ENCODE measurements around the gene EEF1G. TPM values are rescaled to one million over a fixed set of nuclear protein-coding genes. Genes with fewer than 3 reads are reported as not detected.
A peak's percentile ranks its signal among the peaks of the same experiment; 100 is the strongest.

Gene EEF1G
- total RNA-seq, 1 experiment from 2014 or later: 1,119 TPM

DNA sequence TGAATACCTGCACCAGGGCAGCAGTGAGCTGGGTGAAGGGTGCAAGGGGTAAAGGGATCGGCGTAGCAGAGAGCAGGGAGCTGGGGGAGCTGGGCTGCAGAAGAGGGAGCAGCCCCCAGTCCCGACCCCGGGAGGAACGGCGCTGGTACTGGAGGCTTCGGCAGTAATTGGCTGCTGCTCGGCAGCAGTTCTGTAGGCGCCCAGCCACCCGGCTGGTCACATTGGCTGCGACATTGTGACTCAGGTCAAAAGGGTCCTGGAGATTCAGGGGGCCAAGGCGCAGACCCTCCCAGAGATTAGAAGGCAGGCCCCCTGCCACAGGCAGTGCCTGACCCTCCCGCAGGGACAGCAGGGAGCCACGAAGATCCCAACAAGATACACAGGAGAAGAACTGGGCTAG is 2.1 kb upstream of the EEF1G start:
- Histone ChIP-seq H3K27ac (ENCODE audit: low read length) (peak overlapping the region; percentile 98), H3K9me3 (ENCODE audit: control insufficient read depth, insufficient read depth, low read depth, low read length) (no peaks in the 10 kb centered on the region), H3K4me1 (ENCODE audit: control insufficient read depth, insufficient read depth, low read length) (peaks cover 38% of the 10 kb centered on the region), H3K4me3 (ENCODE audit: low read depth in 2 of 2, low read length in 2 of 2) (peak overlapping the region; percentile 81 to 100; a peak in 2 of 4 replicates), H3K27me3 (ENCODE audit: control insufficient read depth, insufficient read depth, low read length) (no peaks in the 10 kb centered on the region), H3K36me3 (ENCODE audit: control insufficient read depth, insufficient read depth, low read length) (peaks cover 27% of the 10 kb centered on the region)
- TF ChIP-seq, protein P1, sequence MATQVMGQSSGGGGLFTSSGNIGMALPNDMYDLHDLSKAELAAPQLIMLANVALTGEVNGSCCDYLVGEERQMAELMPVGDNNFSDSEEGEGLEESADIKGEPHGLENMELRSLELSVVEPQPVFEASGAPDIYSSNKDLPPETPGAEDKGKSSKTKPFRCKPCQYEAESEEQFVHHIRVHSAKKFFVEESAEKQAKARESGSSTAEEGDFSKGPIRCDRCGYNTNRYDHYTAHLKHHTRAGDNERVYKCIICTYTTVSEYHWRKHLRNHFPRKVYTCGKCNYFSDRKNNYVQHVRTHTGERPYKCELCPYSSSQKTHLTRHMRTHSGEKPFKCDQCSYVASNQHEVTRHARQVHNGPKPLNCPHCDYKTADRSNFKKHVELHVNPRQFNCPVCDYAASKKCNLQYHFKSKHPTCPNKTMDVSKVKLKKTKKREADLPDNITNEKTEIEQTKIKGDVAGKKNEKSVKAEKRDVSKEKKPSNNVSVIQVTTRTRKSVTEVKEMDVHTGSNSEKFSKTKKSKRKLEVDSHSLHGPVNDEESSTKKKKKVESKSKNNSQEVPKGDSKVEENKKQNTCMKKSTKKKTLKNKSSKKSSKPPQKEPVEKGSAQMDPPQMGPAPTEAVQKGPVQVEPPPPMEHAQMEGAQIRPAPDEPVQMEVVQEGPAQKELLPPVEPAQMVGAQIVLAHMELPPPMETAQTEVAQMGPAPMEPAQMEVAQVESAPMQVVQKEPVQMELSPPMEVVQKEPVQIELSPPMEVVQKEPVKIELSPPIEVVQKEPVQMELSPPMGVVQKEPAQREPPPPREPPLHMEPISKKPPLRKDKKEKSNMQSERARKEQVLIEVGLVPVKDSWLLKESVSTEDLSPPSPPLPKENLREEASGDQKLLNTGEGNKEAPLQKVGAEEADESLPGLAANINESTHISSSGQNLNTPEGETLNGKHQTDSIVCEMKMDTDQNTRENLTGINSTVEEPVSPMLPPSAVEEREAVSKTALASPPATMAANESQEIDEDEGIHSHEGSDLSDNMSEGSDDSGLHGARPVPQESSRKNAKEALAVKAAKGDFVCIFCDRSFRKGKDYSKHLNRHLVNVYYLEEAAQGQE (IDR thresholded peaks at IDR 0.05; ENCODE audit: insufficient read depth in 1 of 2, low read depth in 2 of 2, low read length in 1 of 2): no peak
- TF ChIP-seq, protein P2, sequence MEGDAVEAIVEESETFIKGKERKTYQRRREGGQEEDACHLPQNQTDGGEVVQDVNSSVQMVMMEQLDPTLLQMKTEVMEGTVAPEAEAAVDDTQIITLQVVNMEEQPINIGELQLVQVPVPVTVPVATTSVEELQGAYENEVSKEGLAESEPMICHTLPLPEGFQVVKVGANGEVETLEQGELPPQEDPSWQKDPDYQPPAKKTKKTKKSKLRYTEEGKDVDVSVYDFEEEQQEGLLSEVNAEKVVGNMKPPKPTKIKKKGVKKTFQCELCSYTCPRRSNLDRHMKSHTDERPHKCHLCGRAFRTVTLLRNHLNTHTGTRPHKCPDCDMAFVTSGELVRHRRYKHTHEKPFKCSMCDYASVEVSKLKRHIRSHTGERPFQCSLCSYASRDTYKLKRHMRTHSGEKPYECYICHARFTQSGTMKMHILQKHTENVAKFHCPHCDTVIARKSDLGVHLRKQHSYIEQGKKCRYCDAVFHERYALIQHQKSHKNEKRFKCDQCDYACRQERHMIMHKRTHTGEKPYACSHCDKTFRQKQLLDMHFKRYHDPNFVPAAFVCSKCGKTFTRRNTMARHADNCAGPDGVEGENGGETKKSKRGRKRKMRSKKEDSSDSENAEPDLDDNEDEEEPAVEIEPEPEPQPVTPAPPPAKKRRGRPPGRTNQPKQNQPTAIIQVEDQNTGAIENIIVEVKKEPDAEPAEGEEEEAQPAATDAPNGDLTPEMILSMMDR (IDR thresholded peaks at IDR 0.05): no peak
- TF ChIP-seq POLR2AphosphoS5 (IDR thresholded peaks at IDR 0.05; ENCODE audit: low read depth, low read length): no peak
- no peak for TF ChIP-seq SIN3A (IDR thresholded peaks at IDR 0.05; ENCODE audit: borderline replicate concordance, insufficient read depth, low read depth, low read length)
- no peak for TF ChIP-seq TCF7L2 (IDR thresholded peaks at IDR 0.05; ENCODE audit: low read depth, low read length)
- BruUV-seq (replicated peaks): no TSS peak
- intact Hi-C loops (cut with micrococcal nuclease; ENCODE audit: unreplicated experiment) (no loop called here), in situ Hi-C loops (cut with HindIII; ENCODE audit: low pct_unique_long_range_greater_than_20kb, low sequenced_read_pairs) (no loop called here)
- ChIA-PET CTCF (no interaction called here), POLR2A (no interaction called here)
- no peak for DNase-seq (ENCODE audit: low read depth, low spot score)
- ATAC-seq: no peak

DNA sequence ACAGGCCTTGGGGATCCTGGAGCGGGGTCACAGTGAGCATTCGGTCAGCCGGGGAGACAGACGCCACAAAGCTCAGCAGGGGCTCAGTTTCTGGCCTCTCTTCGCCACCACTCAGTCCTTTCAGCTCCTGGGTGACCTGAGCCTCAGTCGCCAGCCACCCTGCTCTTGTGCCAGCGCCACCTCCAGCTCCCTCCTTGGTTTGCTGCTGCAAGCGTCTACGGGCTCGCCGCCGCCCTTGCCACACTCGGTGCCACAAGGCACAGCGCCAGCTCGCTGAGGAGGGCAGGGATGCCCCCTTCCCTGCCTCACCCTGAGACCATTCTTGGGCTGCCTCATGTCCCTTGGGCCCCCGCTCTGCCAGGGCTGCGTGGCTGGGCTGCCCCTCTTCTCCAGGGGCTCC is 1.5 kb upstream of the EEF1G start:
- peaks cover 27% of the 10 kb centered on the region for H3K36me3 ChIP-seq (ENCODE audit: control insufficient read depth, insufficient read depth, low read length)
- H3K27me3 ChIP-seq (ENCODE audit: control insufficient read depth, insufficient read depth, low read length): no peaks in the 10 kb centered on the region
- in situ Hi-C loops (cut with HindIII; ENCODE audit: low pct_unique_long_range_greater_than_20kb, low sequenced_read_pairs) (no loop called here), intact Hi-C loops (cut with micrococcal nuclease; ENCODE audit: unreplicated experiment) (no loop called here)
- H3K27ac ChIP-seq (ENCODE audit: low read length): peak overlapping the region; percentile 98
- no peaks in the 10 kb centered on the region for H3K9me3 ChIP-seq (ENCODE audit: control insufficient read depth, insufficient read depth, low read depth, low read length)
- ATAC-seq: peak; percentile 11; the same call in 1 of the 2 replicates
- no peak for DNase-seq (ENCODE audit: low read depth, low spot score)
- ChIA-PET CTCF (interaction anchor here (0.7 kb wide), 1 partner anchor 93 kb away, joined by 3 read pairs; no protein-coding TSS in a partner anchor), POLR2A (no interaction called here)
- TF ChIP-seq TCF7L2 (IDR thresholded peaks at IDR 0.05; ENCODE audit: low read depth, low read length) (no peak), SIN3A (IDR thresholded peaks at IDR 0.05; ENCODE audit: borderline replicate concordance, insufficient read depth, low read depth, low read length) (no peak), POLR2AphosphoS5 (IDR thresholded peaks at IDR 0.05; ENCODE audit: low read depth, low read length) (no peak; the same call in 1 of the 2 replicates)
- TF ChIP-seq, protein P2 (IDR thresholded peaks at IDR 0.05): no peak
- TF ChIP-seq, protein P1 (IDR thresholded peaks at IDR 0.05; ENCODE audit: insufficient read depth in 1 of 2, low read depth in 2 of 2, low read length in 1 of 2): no peak
- no TSS peak for BruUV-seq (replicated peaks)
- H3K4me3 ChIP-seq (ENCODE audit: low read depth in 2 of 2, low read length in 2 of 2): peak overlapping the region; percentile 81 to 100
- H3K4me1 ChIP-seq (ENCODE audit: control insufficient read depth, insufficient read depth, low read length): peaks cover 42% of the 10 kb centered on the region
